ENCODE data around the gene PRND. TPM values are rescaled to one million over a fixed set of nuclear protein-coding genes. Genes with fewer than 3 reads are reported as not detected.

PRND gene
- total and polyA plus RNA-seq, 2 experiments from 2014 or later, result 0.10 TPM; not detected in 1

DNA sequence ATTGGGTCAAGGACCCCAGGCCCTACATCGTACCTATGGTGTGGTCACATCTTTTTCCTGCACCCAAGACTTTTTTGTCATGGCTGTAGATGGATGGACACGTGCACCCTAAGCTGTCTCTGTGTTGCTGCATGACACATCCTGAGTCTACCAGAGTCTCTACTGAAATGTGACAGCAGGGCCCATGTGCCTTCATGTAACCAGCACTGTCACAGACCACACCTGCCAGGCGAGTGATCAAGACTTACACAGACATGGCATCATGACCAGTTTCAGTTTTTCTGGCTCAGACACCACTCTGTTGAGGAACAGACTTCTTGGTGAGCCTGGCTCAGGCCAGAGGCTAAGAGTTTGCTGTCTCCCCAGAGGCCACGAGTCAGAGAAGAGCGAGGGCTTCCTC lies 7.6 kb downstream of the PRND start:
- H3K9me3 Mint-ChIP-seq, result no peaks in the 10 kb centered on the region
- Histone ChIP-seq H3K36me3 (ENCODE audit: insufficient read depth) (no peaks in the 10 kb centered on the region), H3K79me2 (replicated peaks; ENCODE audit: insufficient read depth) (no peaks in the 10 kb centered on the region), H3K4me3 (no peak overlapping the region), H3K27me3 (ENCODE audit: insufficient read depth) (no peaks in the 10 kb centered on the region), H3K4me2 (no peak overlapping the region), H3F3A (replicated peaks; ENCODE audit: low read depth) (no peaks in the 10 kb centered on the region), H4K20me1 (replicated peaks; ENCODE audit: insufficient read depth) (no peaks in the 10 kb centered on the region), H3K27ac (ENCODE audit: low read depth) (no peak overlapping the region), H2AFZ (no peak overlapping the region), H3K9me2 (ENCODE audit: insufficient read depth) (no peaks in the 10 kb centered on the region), H3K4me1 (ENCODE audit: insufficient read depth) (peaks cover 12% of the 10 kb centered on the region)
- ATAC-seq (no peak), DNase-seq (ENCODE audit: low spot score) (no peak)
- H3K27ac Mint-ChIP-seq, result no peak overlapping the region
- TF ChIP-seq ZNF462 (CRISPR knock-in tag; IDR thresholded peaks at IDR 0.05) (no peak), NANOG (IDR thresholded peaks at IDR 0.05; ENCODE audit: borderline replicate concordance) (no peak), CREB1 (CRISPR knock-in tag; IDR thresholded peaks at IDR 0.05; ENCODE audit: low read depth) (no peak), EZH2phosphoT487 (IDR thresholded peaks at IDR 0.05; ENCODE audit: unreplicated experiment) (no peak), JUNB (IDR thresholded peaks at IDR 0.05; ENCODE audit: unreplicated experiment) (no peak), EZH2 (IDR thresholded peaks at IDR 0.05; ENCODE audit: low read depth, unreplicated experiment) (no peak), REST (IDR thresholded peaks at IDR 0.05; ENCODE audit: unreplicated experiment) (no peak), ZNF331 (CRISPR knock-in tag; IDR thresholded peaks at IDR 0.05; ENCODE audit: low read depth) (no peak), ZNF114 (CRISPR knock-in tag; IDR thresholded peaks at IDR 0.05) (no peak), POLR2AphosphoS5 (IDR thresholded peaks at IDR 0.05; ENCODE audit: low read depth) (no peak)
- H3K4me1 Mint-ChIP-seq, result peaks cover 19% of the 10 kb centered on the region
- H3K36me3 Mint-ChIP-seq (ENCODE audit: low read depth), result no peaks in the 10 kb centered on the region
- no peak overlapping the region for H3K4me3 Mint-ChIP-seq
- H3K27me3 Mint-ChIP-seq (ENCODE audit: insufficient read depth, low read depth, poor library complexity), result no peaks in the 10 kb centered on the region
